ENCODE measurements around the gene GPR149. TPM values are rescaled to one million over a fixed set of nuclear protein-coding genes. Genes with fewer than 3 reads are reported as not detected.

The GPR149 gene, protein sequence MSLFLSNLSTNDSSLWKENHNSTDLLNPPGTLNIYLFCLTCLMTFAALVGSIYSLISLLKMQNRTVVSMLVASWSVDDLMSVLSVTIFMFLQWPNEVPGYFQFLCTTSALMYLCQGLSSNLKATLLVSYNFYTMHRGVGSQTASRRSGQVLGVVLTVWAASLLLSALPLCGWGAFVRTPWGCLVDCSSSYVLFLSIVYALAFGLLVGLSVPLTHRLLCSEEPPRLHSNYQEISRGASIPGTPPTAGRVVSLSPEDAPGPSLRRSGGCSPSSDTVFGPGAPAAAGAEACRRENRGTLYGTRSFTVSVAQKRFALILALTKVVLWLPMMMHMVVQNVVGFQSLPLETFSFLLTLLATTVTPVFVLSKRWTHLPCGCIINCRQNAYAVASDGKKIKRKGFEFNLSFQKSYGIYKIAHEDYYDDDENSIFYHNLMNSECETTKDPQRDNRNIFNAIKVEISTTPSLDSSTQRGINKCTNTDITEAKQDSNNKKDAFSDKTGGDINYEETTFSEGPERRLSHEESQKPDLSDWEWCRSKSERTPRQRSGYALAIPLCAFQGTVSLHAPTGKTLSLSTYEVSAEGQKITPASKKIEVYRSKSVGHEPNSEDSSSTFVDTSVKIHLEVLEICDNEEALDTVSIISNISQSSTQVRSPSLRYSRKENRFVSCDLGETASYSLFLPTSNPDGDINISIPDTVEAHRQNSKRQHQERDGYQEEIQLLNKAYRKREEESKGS
- not detected in 2 replicates for total RNA-seq (2021)
- long read RNA-seq, result 0 reads

GRCh38 chr3:154430014-154430413 is at the start of gene GPR149:
GPR149 (minus strand) TSS chr3:154430190; CDS start chr3:154429615, 575 bp downstream.
- H3K27me3 ChIP-seq (ENCODE audit: insufficient read depth, low read length), result peaks cover 19% of the 10 kb centered on the region
- peaks cover 0 to 2% of the 10 kb centered on the region in 2 experiments; a peak in 1 of 5 replicates for H3K9me3 Mint-ChIP-seq
- H3K23ac ChIP-seq (ENCODE audit: insufficient read length, low read depth, low read length), result no peak within 1 kb of the TSS
- H4K8ac ChIP-seq (replicated peaks; ENCODE audit: insufficient read length, low read depth, low read length), result no peak within 1 kb of the TSS
- H3K27ac ChIP-seq (ENCODE audit: insufficient read length, low read depth, low read length), result no peak within 1 kb of the TSS
- WGBS (ENCODE audit: extremely low coverage, insufficient read length, low lambda C conversion rate), result no CpG with 5 or more reads among the region's 7 CpGs
- no peak within 1 kb of the TSS for H3K4ac ChIP-seq (ENCODE audit: low read depth, low read length)
- peaks cover 32 to 34% of the 10 kb centered on the region in 2 experiments for H3K4me1 Mint-ChIP-seq
- H3K23me2 ChIP-seq (ENCODE audit: insufficient read length, low read depth, low read length, poor library complexity, severe bottlenecking), result peaks cover 19% of the 10 kb centered on the region
- H3K4me3 Mint-ChIP-seq, result peak within 1 kb of the TSS; percentile 62 to 83
- no peak within 1 kb of the TSS for H2AFZ ChIP-seq (ENCODE audit: low read length)
- H2BK15ac ChIP-seq (ENCODE audit: low read depth, low read length), result no peak within 1 kb of the TSS
- H3K36me3 Mint-ChIP-seq (ENCODE audit: insufficient read depth in 1 of 3, low read depth in 3 of 3), result no peaks in the 10 kb centered on the region
- H3K56ac ChIP-seq (ENCODE audit: insufficient read length, low read depth, low read length), result no peak within 1 kb of the TSS
- H2AK5ac ChIP-seq (ENCODE audit: insufficient read length, low read length), result no peak within 1 kb of the TSS
- H4K5ac ChIP-seq (ENCODE audit: insufficient read length, low read depth, low read length), result no peak within 1 kb of the TSS
- H3K79me1 ChIP-seq (ENCODE audit: insufficient read depth, low read depth, low read length, poor library complexity, severe bottlenecking), result no peaks in the 10 kb centered on the region
- H3T11ph ChIP-seq (ENCODE audit: low read length), result no peak within 1 kb of the TSS
- no peaks in the 10 kb centered on the region for H3K79me2 ChIP-seq (ENCODE audit: insufficient read depth, low read length)
- peak within 1 kb of the TSS; percentile 97 for H3K4me2 ChIP-seq (ENCODE audit: insufficient read depth, insufficient read length, low read length)
- TF ChIP-seq, protein P1, sequence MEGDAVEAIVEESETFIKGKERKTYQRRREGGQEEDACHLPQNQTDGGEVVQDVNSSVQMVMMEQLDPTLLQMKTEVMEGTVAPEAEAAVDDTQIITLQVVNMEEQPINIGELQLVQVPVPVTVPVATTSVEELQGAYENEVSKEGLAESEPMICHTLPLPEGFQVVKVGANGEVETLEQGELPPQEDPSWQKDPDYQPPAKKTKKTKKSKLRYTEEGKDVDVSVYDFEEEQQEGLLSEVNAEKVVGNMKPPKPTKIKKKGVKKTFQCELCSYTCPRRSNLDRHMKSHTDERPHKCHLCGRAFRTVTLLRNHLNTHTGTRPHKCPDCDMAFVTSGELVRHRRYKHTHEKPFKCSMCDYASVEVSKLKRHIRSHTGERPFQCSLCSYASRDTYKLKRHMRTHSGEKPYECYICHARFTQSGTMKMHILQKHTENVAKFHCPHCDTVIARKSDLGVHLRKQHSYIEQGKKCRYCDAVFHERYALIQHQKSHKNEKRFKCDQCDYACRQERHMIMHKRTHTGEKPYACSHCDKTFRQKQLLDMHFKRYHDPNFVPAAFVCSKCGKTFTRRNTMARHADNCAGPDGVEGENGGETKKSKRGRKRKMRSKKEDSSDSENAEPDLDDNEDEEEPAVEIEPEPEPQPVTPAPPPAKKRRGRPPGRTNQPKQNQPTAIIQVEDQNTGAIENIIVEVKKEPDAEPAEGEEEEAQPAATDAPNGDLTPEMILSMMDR (conservative IDR thresholded peaks at IDR 0.05), result peak; percentile 29; the same call in 2 of the 3 replicates
- H3K14ac ChIP-seq (ENCODE audit: insufficient read depth, low read length), result no peak within 1 kb of the TSS; the same call in 1 of the 2 replicates
- H4K91ac ChIP-seq (ENCODE audit: insufficient read length, low read depth, low read length), result no peak within 1 kb of the TSS
- H2BK5ac ChIP-seq (ENCODE audit: insufficient read length, low read length), result no peak within 1 kb of the TSS
- no peak within 1 kb of the TSS for H2BK20ac ChIP-seq (ENCODE audit: low read depth, low read length, poor library complexity, severe bottlenecking)
- H3K27ac Mint-ChIP-seq, result peak within 1 kb of the TSS in 1 of 3 experiments; percentile 53; a peak in 1 of 7 replicates
- peaks cover 64% of the 10 kb centered on the region for H3K27me3 Mint-ChIP-seq (ENCODE audit: low read depth)
- H3K9me3 ChIP-seq (ENCODE audit: control insufficient read depth, low read depth, low read length), result no peaks in the 10 kb centered on the region
- no peaks in the 10 kb centered on the region; the same call in 1 of the 2 replicates for H3K4me1 ChIP-seq (ENCODE audit: insufficient read depth, low read length)
- no peak within 1 kb of the TSS for H2BK12ac ChIP-seq (ENCODE audit: insufficient read length, low read depth, low read length)
- no peaks in the 10 kb centered on the region for H4K20me1 ChIP-seq (ENCODE audit: control insufficient read depth, insufficient read depth, insufficient read length)
- H3K9ac ChIP-seq (ENCODE audit: extremely low read depth, insufficient read length, low read length), result no peak within 1 kb of the TSS
- H3K18ac ChIP-seq (ENCODE audit: insufficient read length, low read depth, low read length), result no peak within 1 kb of the TSS
- peak; percentile 72 for DNase-seq
- no peak within 1 kb of the TSS for H2BK120ac ChIP-seq (ENCODE audit: low read depth, low read length, poor library complexity, severe bottlenecking)
